Smooth muscle cell of the brain vasculature (primary cell): Measurements from ENCODE around the gene KCTD16.

Experiments used
- DNase-seq: peaks from one replicate; pipeline ENCODE4 v3.0.0-alpha.2; 2012; ENCODE audit warnings: low read depth, low spot score

The KCTD16 gene

DNA sequence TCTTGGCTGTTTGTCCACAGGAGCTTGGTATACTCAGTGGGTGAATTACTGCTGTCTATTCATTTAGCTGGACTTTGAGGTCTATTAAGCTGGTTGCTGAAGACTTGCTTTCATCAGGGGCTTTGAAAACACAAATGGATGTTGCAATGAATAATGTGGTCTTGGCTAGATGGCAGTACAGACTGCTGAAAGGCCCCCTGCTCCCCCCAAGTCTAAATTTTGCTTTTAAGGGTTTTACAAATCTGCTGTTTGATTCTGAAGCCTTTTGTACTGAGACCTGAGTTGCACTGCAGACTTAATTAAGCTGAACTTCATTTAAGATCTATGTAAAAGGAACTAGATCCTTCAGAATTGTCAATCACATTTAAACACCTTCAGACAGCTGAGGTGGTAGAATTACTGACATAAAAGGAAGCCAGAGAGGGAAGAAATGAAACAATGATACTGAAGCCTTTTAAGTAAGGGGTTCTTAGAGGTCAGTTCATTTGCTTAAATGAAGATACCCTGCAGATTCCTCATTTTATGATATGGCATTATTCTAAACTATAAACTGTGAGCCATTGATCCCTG is 37.3 kb downstream of the KCTD16 start:
- no peak for DNase-seq

- DNase-seq: no peak
These were observed 38.7 kb downstream of the KCTD16 start for GRCh38 chr5:144209361-144209760.

GRCh38 chr5:144210655-144211054 is 40.0 kb downstream of the KCTD16 start:
- no peak for DNase-seq

GRCh38 chr5:144219869-144220268 is 49.2 kb downstream of the KCTD16 start:
- DNase-seq: no peak

DNA sequence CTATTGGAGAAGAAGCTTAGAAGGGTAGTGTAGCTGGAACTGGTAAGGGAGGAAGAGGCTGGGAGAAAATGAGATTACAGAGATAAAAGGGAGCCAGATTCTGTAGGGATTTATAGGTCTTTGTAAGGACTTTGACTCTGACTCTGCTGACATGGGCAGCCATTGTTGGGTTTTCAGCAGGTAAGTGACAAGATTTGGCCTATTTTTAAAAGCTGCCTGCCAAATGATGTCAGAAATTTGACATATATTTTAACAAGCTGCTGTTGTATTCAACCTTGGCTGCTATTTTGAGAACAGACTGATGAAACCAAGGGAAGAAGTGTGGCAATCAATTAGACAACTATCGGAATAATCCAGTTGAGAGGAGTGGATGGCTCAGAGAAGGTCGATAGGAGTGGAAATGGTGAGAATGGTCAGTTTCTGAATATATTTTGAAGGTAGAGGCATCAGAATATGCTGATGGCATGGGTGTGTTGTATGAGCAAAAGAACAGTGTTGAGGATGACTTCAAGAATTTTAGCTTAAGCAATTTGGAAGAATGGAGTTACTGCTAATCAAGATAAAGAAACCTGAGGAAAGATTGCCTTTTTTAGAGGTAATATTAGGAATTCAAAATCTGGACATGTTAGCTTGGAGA is 56.8 kb downstream of the KCTD16 start:
- DNase-seq: no peak

GRCh38 chr5:144230806-144231205 is 60.1 kb downstream of the KCTD16 start:
- DNase-seq: no peak

DNA sequence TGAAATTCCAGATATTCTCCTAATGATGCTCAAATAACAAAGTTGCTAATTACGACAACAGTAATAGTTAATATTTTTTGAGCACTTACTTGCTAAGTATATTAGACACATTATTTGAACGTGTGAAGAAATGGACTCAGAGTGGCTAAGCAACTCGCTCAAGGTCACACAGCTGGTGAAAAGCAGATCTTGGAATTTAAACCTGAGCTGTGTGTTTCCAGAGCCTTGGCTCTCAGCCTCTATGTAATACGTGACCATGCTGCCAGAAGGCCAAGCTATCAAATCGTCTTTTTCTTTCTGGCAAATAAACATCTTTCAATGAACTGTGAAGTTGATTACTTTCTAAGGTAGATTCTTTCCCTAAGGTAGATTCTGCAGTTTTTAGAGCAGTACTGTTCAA is 61.6 kb downstream of the KCTD16 start:
- no peak for DNase-seq

GRCh38 chr5:144236499-144236898 is 65.8 kb downstream of the KCTD16 start:
- no peak for DNase-seq

DNA sequence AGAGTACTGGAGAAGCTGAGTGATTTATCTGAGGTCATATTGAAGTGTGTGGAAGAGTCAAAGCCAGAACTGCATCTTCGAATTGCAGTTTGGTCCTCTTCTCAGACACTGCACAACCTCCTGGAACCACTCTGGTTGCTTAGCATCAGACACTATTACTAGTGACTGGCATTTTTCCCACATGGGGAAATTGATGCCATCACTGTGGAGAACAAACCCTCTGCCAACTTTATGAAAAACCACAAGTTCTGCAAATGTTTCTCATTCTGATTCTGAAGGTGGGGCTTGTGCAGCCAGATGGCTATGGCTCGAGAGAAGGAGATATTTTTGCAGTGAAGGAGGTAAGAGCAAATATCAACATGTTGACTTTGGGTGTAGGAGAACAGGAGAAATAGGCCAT is 67.2 kb downstream of the KCTD16 start:
- DNase-seq: no peak

DNA sequence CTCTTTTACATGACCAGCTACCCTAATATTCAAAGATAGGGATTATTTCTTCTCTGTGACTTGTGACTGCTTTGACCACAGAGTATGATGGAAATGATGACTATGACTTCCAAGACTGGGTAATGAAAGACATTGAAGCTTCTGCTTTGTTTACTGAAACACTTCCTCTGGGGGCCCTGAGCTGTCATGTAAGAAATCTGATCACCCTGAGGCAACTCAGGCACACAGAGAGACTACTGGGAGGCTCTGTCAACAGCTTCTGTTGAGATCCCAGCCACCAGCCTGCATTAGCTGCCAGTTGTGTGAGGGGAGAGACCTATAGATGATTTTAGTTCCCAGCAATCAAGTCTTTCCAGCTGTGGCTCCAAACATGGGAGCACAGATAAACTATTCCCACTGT is 76.5 kb downstream of the KCTD16 start:
- DNase-seq: no peak

- no peak for DNase-seq
These were observed 77.3 kb downstream of the KCTD16 start for GRCh38 chr5:144248015-144248414.

- DNase-seq: no peak
These were observed 79.2 kb downstream of the KCTD16 start for GRCh38 chr5:144249755-144250464.

- DNase-seq: no peak
These were observed 83.9 kb downstream of the KCTD16 start for GRCh38 chr5:144254552-144254951.

DNA sequence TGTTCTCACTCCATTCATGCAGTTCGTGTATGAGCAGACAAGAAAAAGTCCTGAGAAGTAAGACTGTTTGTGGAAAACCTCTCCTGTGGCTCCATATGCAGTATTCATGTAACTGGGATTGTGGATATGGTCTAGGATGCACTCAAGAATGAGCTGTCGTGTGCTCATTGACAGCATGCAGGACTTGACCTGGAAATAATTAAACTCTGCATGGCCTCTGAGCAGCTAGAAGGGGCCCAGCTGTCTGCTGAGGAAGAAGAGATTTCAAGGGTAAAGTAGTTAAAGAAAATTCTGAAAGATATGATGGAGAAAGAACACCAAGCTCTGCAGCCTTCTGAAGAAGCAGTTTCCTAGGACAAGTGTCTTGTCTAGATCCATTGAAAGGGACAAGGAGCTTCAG is 89.4 kb downstream of the KCTD16 start:
- no peak for DNase-seq

- DNase-seq: no peak
These were observed 95.1 kb downstream of the KCTD16 start for GRCh38 chr5:144265643-144266247.

- no peak for DNase-seq
These were observed 97.4 kb downstream of the KCTD16 start for GRCh38 chr5:144267961-144268513.

- no peak for DNase-seq
These were observed 102.8 kb downstream of the KCTD16 start for GRCh38 chr5:144273232-144274027.

- no peak for DNase-seq
These were observed 104.7 kb downstream of the KCTD16 start for GRCh38 chr5:144275329-144275728.

- DNase-seq: no peak
These were observed 105.6 kb downstream of the KCTD16 start for GRCh38 chr5:144276034-144276822.

DNA sequence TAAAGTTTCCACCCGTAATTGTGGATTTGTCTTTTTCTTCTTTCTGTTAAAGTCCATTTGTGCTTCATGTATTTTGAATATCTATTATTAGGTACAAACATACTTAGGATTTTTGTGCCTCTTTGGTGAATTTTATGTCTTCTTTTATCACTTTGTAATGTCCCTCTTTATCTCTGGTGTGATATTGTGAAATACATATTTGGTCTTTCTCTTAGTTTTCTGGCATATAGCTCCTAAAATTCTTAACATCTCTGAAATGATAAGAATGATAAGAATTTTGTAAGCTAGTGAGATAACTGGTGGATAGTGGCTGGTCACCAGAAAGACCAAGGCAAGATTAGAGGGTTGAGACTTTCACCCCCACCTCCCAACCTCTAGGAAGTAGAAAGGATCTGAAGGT is 111.1 kb downstream of the KCTD16 start:
- DNase-seq: no peak

- DNase-seq: no peak
These were observed 113.4 kb downstream of the KCTD16 start for GRCh38 chr5:144284036-144284435.
